Inflammatory macrophage (primary cell): Measurements from ENCODE around the gene HPCAL4.

ENCODE experiments used
- DNase-seq, 2 donors: peaks; one replicate each; pipeline ENCODE4 v3.0.0-alpha.2; 2020 to 2022

The HPCAL4 gene

DNA sequence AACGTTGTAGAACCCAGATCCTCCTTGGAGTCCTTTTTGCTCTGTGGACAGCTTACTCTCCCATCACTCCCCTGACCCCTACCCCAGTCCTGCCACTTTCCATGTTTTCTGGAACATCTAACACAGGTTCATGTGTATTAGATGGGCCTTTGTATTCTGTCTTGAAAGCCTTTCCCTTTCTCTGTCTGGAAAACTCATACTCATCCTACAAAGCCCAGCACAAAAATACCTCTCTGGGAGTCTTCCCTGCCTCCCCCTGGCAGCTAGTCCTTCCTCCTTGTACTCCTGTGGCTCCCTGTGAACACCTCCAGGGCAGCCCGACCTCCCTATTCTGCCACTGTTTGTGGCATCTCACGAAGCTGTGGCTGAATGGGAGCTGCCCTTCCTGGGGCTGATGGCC lies 44.0 kb downstream of the HPCAL4 start:
- no peak for DNase-seq

DNA sequence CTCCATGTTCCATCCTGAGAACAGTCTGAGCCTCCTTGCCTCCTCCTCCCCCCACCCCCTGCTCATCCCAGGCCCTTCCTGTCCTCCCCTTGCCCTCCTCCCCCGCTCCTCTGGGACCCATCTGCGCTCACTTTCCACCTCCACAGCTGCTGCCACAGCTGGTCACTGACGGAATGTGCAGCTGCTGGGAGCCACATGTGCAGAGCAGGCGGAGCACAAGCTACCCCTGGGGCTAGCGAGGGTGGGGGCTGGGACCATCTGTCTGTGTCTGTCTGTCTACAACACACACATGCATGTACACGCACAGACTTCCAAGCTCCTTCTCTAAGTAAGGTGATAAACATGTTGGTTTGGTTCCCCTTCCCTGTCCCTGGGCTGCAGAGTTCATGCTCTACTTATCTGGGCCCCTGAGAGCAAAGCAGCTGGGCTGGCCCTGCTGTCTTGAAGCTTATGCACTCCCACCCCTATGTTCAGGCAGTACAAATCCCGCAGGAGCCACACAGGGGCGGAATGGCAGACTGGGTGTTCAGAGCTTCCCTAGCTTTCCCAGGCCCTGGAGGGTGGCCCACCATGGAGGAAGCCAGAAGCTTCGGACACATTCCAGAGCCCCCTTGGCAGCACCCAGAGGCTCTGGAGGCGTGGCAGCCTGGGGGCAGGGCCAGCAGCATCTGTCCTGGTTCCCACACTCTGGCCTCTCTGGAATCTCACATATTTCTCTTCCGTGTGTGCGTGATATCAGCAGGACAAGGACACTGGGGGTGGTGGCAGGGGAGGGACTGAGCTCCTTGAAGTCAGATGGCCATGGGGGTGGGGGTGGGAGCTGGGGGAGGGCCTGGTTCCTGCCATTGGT lies 44.8 kb downstream of the HPCAL4 start:
- no peak for DNase-seq

GRCh38 chr1:39645411-39646043 lies 45.7 kb downstream of the HPCAL4 start:
- no peak for DNase-seq

DNA sequence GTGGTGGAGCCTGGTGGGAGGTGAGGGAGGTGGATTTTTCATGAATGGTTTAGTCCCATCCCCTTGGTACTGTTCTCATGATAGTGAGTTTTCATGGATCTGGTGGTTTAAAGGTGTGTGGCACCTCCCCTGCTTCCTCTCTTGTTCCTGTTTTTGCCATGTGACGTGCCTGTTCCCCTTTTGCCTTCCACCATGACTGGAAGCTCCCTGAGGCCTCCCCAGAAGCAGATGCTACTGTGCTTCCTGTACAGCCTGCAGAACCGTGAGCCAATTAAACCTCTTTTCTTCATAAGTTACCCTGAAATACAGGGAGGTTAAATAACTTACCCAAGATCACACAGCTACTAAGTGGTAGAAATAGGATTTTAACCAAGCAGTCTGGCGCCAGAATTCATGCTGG lies 47.5 kb downstream of the HPCAL4 start:
- no peak for DNase-seq

DNA sequence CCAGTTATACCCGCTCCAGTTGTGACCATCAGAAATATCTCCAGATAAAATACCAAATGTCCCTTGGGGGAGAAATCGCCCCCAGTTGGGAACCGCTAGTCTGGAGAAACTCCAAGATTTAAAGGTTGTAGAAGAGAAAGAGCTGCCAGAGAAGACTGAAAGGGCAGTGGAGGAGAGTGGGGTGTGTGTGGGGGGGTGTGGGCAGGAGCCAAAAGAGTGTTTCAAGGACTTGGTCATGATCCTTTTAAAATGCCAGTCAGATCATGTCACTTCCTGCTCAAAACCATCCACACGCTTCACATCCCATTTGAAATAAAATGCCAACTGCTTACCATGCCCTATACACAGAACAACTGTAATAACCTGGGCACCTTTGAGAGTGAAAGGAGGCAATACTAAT lies 48.4 kb downstream of the HPCAL4 start:
- no peak for DNase-seq

DNA sequence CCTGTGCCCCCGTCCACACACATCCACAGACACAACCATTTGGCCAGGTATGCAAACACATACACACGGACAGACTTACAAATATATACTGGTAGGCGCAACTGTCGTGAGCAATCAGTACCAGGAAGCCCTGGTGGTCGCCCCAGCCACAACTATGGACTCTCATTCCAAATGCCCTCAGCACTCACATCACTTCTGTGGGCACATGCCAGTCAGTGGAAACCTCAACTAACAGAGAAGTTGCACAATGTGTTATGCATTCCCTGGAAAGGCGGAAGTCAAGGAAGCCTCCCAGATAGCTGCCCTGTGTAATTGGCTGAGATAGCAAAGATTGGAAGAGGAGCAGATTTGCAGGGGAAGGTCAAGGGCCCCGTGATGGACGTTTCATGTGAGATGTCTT lies 50.4 kb downstream of the HPCAL4 start:
- peak; percentile 7 to 18 for DNase-seq

- peak; percentile 44 to 67 for DNase-seq
Measured at GRCh38 chr1:39639305-39640130, 51.7 kb downstream of the HPCAL4 start, which contains the start of gene HEYL. Gene HEYL (minus strand): TSS chr1:39639643. CDS start chr1:39639625, 18 bp downstream.

GRCh38 chr1:39638965-39639304 lies 52.3 kb downstream of the HPCAL4 start:
- DNase-seq: no peak

GRCh38 chr1:39637361-39637760 lies 53.9 kb downstream of the HPCAL4 start:
- DNase-seq: no peak

DNA sequence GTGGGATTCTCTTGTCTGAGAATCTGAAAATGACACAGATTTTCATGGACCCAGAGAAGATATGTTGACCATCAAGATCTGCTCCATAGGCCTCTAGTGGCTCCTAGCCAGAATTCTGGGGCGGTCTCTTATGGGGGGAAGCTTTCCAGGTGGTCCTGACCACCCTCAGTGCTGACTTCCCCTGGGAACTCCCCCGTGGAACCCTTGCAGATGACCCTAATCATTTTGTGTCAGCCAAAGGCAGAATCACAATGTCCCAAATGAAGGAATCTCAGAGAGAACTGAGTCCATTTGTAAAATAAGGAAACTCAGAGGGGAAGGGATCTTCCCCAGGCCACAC lies 55.4 kb downstream of the HPCAL4 start:
- no peak for DNase-seq

DNA sequence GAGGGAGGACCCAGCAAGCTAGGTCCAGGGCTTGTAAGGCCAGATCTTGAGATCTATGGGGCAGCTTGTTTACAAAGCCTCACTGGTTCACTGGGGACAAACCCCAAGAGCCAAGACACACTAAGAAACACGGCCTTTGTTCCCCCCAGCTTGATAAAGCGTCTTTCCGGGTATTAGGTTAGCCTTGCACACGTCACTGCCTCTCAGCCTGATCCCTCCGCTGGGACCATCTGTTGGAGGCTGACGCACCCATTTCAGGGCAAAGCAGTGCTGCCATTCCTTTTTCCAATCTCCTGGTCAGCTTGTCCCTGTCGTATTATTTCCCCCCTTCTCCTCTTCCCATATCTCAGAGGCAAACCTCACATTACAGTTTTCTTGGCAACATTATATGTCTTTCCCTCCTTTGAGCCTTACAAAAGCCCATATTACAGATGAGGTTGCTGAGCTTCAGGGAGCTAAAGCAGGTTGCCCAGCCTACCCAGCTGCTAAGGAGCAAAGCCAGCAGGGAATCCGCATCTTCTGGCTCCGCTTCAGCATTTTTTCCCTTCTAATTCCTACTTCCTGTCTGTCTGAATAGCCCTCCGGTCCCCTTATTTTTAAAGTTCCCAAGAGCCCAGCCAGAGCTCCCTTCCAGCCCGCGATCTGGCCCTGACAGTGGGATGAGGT lies 55.9 kb downstream of the HPCAL4 start:
- no peak for DNase-seq

- no peak for DNase-seq
Measured at GRCh38 chr1:39633422-39633821, 57.8 kb downstream of the HPCAL4 start.

DNA sequence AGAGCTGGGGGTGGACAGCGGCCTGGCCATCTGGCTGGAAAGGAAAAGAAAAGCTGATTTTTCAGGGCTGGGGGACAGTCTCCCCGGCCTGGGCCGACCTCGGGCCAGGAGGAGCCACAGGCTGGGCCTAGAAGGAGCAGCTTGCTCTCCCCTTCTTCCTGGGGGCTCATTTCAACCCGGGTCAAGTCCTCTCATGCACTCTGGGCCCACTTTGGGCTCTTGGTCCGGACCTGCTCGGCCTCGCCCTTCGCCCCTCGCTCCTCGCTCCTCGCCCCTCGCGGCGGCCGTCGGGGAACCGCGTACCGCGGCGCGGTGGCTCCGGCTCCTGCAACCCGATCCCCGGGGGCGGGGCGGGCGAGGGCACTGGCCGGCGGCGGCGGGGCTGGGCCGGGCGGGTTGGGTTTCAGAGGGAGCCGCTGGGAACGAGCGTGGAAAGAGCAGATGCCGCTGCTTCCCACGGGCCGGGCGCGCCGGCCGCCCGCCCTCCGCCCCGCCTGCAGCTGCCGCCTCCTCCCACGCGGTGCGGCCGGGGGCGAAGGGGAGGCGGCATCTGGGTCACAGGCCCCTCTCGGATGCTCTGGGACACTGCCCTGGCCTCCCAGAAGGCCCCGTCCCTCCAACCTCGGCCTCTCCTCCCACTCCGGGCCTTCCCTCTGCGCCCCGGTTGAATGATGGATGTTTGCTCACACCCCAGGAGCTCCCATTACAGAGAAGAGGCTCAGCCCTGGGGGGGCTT lies 58.4 kb downstream of the HPCAL4 start:
- DNase-seq: no peak

DNA sequence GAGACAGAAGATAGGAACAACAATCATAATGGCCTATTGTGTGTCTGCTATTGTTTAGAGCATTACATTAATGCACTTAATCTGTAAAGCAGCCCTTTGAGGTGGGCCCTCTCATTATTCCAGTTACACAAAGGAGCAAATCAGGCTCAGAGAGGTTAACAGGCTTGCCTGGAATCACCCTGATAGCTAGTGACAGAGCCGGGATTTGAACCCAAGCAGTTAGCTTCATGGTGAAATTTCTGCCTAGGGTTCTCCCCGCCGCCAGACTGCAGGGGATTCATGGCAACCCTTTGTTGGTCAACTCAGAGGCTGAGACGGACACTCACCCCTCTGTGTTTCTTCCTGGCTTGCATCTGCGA lies 58.9 kb downstream of the HPCAL4 start:
- DNase-seq: no peak

DNA sequence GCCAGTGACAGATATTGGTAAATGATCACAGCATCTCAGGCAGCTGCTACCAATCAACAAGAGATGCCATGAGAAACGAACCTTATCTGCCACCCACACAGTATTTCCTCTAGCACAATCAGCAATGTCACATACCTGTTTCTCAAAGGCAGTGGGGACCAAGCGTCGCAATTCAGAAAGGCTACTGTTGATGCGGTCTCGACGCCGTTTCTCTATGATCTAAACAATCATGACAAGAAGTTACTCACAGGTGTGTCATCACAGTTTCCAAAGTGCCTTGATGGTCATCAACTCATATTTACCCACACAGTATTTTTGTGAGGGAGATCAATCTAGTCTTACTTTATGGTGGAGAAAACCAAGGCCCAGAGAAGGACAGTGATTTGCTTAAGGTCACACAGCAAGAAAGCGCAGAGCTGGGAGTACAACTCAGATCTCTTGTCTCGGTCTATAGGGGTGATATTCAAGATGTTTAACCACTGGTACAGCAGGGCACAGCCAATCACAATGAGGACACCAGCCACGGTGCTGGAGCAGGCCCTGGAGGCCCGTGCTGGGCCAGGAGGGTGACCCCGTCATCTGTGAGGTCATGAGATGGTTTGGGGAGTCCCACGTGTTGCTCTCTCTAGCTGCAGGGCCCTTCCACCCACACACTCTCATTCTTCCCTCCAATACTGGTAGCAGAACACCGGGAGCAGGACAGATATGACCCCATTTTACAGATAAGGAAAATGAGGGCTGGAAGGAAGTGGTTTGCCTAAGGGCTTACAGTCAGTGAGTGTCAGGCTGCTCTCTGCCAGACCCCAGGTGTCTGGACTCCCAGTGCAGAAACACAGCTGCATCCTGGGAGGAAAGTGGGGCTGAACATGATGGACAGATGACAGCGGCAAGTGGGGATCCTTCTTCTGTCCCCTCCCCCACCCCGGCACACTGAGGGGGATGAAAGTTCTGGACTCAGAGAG lies 59.6 kb downstream of the HPCAL4 start:
- no peak for DNase-seq

GRCh38 chr1:39628807-39629350 lies 62.4 kb downstream of the HPCAL4 start:
- no peak for DNase-seq
